Liver (tissue), 9 donors: Measurements from ENCODE around the gene RNMT. TPM values are rescaled to one million over a fixed set of nuclear protein-coding genes. Genes with fewer than 3 reads are reported as not detected.

ENCODE experiments used
- DNase-seq: peaks from one replicate; pipeline ENCODE4 v3.0.0-alpha.2; 2017; ENCODE audit warnings: low spot score
- H3K27ac ChIP-seq, 2 donors: one replicate each; pipeline ENCODE4 v1.7.0; 2013; ENCODE audit warnings: inconsistent platforms in 2 of 2, low read length in 2 of 2, control low read depth in 1 of 2, low read depth in 1 of 2, mild to moderate bottlenecking in 1 of 2
- H3K27me3 ChIP-seq, 4 donors: one replicate each; pipeline versions ENCODE4 v1.6.1 to v1.7.0; 2013; ENCODE audit warnings: low read length in 3 of 4, inconsistent platforms in 1 of 4, mild to moderate bottlenecking in 1 of 4, moderate library complexity in 1 of 4; ENCODE audit not compliant: control insufficient read depth in 4 of 4, insufficient read depth in 4 of 4
- H3K36me3 ChIP-seq, 4 donors: one replicate each; pipeline versions ENCODE4 v1.6.1 to v1.7.0; 2013; ENCODE audit warnings: low read length in 3 of 4, mild to moderate bottlenecking in 3 of 4, low read depth in 1 of 4, moderate library complexity in 1 of 4; ENCODE audit not compliant: control insufficient read depth in 4 of 4, insufficient read depth in 3 of 4
- H3K4me1 ChIP-seq, 4 donors: one replicate each; pipeline versions ENCODE4 v1.6.1 to v1.7.0; 2013; ENCODE audit warnings: low read length in 3 of 4, mild to moderate bottlenecking in 3 of 4, moderate library complexity in 1 of 4; ENCODE audit not compliant: control insufficient read depth in 4 of 4, insufficient read depth in 4 of 4
- H3K4me3 ChIP-seq, 3 donors: one replicate each; pipeline versions ENCODE4 v1.6.1 to v1.7.0; 2013; ENCODE audit warnings: low read length in 3 of 3, control low read depth in 1 of 3, low read depth in 1 of 3, mild to moderate bottlenecking in 1 of 3
- H3K9ac ChIP-seq, 2 donors: one replicate each; pipeline ENCODE4 v1.7.0; 2013; ENCODE audit warnings: low read length in 2 of 2, mild to moderate bottlenecking in 2 of 2, moderate library complexity in 2 of 2, control low read depth in 1 of 2, low read depth in 1 of 2
- H3K9me3 ChIP-seq, 4 donors: one replicate each; pipeline versions ENCODE4 v1.6.1 to v1.7.0; 2013; ENCODE audit warnings: low read length in 3 of 4; ENCODE audit not compliant: control insufficient read depth in 4 of 4
- ATF3 ChIP-seq: IDR thresholded peaks from 2 replicates; pipeline ENCODE4 v1.6.1; 2016; ENCODE audit warnings: antibody characterized with exemption
- EGR1 ChIP-seq, 2 donors: IDR thresholded peaks; 2 replicates each; pipeline ENCODE4 v1.6.1; 2016 to 2018; ENCODE audit warnings: antibody characterized with exemption in 2 of 2, low read depth in 2 of 2
- FOXA2 ChIP-seq: IDR thresholded peaks from 2 replicates; pipeline ENCODE4 v1.6.1; 2016; ENCODE audit warnings: antibody characterized with exemption
- GABPA ChIP-seq, 2 donors: IDR thresholded peaks in 1 of 2; conservative IDR thresholded peaks in 1 of 2; 2 replicates each; pipeline ENCODE4 v1.6.1; 2016; ENCODE audit warnings: antibody characterized with exemption in 2 of 2, mild to moderate bottlenecking in 1 of 2, moderate library complexity in 1 of 2
- HNF4G ChIP-seq: IDR thresholded peaks from 2 replicates; pipeline ENCODE4 v1.6.1; 2016; ENCODE audit warnings: antibody characterized with exemption
- JUND ChIP-seq, 2 donors: IDR thresholded peaks; 2 replicates each; pipeline ENCODE4 v1.6.1; 2016; ENCODE audit warnings: antibody characterized with exemption in 2 of 2
- MAX ChIP-seq: IDR thresholded peaks from 2 replicates; pipeline ENCODE4 v1.6.1; 2016; ENCODE audit warnings: antibody characterized with exemption
- NR2F2 ChIP-seq: IDR thresholded peaks from 2 replicates; pipeline ENCODE4 v1.6.1; 2016; ENCODE audit warnings: antibody characterized with exemption
- RAD21 ChIP-seq, 2 donors: IDR thresholded peaks; 2 replicates each; pipeline ENCODE4 v1.6.1; 2016; ENCODE audit warnings: antibody characterized with exemption in 2 of 2, mild to moderate bottlenecking in 2 of 2
- RXRA ChIP-seq, 2 donors: IDR thresholded peaks; 2 replicates each; pipeline ENCODE4 v1.6.1; 2017 to 2018; ENCODE audit warnings: antibody characterized with exemption in 2 of 2, mild to moderate bottlenecking in 1 of 2
- TAF1 ChIP-seq: conservative IDR thresholded peaks from 2 replicates; pipeline ENCODE4 v1.6.1; 2016; ENCODE audit warnings: antibody characterized with exemption, mild to moderate bottlenecking
- YY1 ChIP-seq: IDR thresholded peaks from 2 replicates; pipeline ENCODE4 v1.6.1; 2016; ENCODE audit warnings: antibody characterized with exemption, mild to moderate bottlenecking
- WGBS: extraction: QIAGEN DNeasy Blood & Tissue Kit; methylation state at CpG from one replicate; pipeline ENCODE4 v1.1.7; 2013; 5-methylcytosine and 5-hydroxymethylcytosine counted together
- polyA plus RNA-seq, 2 donors: library from polyadenylated mRNA; stranded (reverse) in 1 of 2; unstranded in 1 of 2; fragments of 200-250 nt in 1 of 2; fragments of >200 nt in 1 of 2; fragmentation: Nextera tagmentation in 1 of 2; extraction: Ambion mirVana in 1 of 2; gene quantifications; one replicate each; pipeline versions ENCODE4 v1.2.1 to v1.2.3, GENCODE V29; 2013 to 2015
- total RNA-seq, 2 donors: library from RNA; depleted of rRNA; stranded (reverse); fragments of >200 nt; gene quantifications; one replicate each; pipeline ENCODE4 v1.2.3, GENCODE V29; 2014
- TF ChIP-seq, protein P1 (sequence below): IDR thresholded peaks from 2 replicates; pipeline ENCODE4 v1.6.1; 2016; ENCODE audit warnings: antibody characterized with exemption, mild to moderate bottlenecking
- TF ChIP-seq, protein P2 (sequence below): fragments of 150-350 bp; IDR thresholded peaks from 2 replicates; pipeline ENCODE4 v1.5.1; 2017; ENCODE audit warnings: improper control_type of control experiment, low read depth, low read length; ENCODE audit not compliant: missing input control
- TF ChIP-seq, protein P3 (sequence below): IDR thresholded peaks from 2 replicates; pipeline ENCODE4 v1.6.1; 2016; ENCODE audit warnings: antibody characterized with exemption
- donor health status: healthy.
- donor health status: healthy.
- donor health status: healthy.
- donor health status: healthy.
- donor health status: healthy.

Gene RNMT
- total and polyA plus RNA-seq, 4 donors: 4.9 to 23.1 (median 11.3) TPM

DNA sequence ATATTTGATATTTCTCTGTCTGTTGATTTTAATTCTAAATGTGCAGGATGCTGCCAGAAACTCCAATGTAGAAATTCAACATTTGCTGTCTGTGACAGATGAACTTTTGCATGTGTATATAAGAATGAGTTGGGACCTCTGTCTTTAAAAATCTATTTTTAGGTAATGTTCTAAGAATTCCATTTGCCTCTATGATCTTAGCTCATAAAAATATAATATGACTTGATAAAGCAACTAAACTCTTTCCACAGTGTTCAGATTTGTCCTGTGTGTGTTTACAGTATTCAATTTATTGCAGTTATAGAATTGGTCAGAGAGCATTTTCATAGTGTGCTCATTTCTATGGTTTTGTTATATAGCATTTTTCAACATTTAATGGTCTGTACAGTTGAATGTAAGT, 33.6 kb downstream of the RNMT start:
- Histone ChIP-seq H3K9me3 (peaks cover 0 to 3% (median 1%) of the 10 kb centered on the region in 4 donors), H3K27me3 (no peaks in the 10 kb centered on the region), H3K36me3 (peaks cover 0 to 10% (median 6%) of the 10 kb centered on the region in 4 donors), H3K4me1 (peaks cover 4 to 17% (median 10%) of the 10 kb centered on the region in 4 donors), H3K4me3 (no peak overlapping the region), H3K9ac (no peak overlapping the region), H3K27ac (no peak overlapping the region)
- no peak for TF ChIP-seq RAD21 (IDR thresholded peaks at IDR 0.05)
- TF ChIP-seq, protein P1, sequence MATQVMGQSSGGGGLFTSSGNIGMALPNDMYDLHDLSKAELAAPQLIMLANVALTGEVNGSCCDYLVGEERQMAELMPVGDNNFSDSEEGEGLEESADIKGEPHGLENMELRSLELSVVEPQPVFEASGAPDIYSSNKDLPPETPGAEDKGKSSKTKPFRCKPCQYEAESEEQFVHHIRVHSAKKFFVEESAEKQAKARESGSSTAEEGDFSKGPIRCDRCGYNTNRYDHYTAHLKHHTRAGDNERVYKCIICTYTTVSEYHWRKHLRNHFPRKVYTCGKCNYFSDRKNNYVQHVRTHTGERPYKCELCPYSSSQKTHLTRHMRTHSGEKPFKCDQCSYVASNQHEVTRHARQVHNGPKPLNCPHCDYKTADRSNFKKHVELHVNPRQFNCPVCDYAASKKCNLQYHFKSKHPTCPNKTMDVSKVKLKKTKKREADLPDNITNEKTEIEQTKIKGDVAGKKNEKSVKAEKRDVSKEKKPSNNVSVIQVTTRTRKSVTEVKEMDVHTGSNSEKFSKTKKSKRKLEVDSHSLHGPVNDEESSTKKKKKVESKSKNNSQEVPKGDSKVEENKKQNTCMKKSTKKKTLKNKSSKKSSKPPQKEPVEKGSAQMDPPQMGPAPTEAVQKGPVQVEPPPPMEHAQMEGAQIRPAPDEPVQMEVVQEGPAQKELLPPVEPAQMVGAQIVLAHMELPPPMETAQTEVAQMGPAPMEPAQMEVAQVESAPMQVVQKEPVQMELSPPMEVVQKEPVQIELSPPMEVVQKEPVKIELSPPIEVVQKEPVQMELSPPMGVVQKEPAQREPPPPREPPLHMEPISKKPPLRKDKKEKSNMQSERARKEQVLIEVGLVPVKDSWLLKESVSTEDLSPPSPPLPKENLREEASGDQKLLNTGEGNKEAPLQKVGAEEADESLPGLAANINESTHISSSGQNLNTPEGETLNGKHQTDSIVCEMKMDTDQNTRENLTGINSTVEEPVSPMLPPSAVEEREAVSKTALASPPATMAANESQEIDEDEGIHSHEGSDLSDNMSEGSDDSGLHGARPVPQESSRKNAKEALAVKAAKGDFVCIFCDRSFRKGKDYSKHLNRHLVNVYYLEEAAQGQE: no peak
- TF ChIP-seq ATF3: no peak
- TF ChIP-seq, protein P2, sequence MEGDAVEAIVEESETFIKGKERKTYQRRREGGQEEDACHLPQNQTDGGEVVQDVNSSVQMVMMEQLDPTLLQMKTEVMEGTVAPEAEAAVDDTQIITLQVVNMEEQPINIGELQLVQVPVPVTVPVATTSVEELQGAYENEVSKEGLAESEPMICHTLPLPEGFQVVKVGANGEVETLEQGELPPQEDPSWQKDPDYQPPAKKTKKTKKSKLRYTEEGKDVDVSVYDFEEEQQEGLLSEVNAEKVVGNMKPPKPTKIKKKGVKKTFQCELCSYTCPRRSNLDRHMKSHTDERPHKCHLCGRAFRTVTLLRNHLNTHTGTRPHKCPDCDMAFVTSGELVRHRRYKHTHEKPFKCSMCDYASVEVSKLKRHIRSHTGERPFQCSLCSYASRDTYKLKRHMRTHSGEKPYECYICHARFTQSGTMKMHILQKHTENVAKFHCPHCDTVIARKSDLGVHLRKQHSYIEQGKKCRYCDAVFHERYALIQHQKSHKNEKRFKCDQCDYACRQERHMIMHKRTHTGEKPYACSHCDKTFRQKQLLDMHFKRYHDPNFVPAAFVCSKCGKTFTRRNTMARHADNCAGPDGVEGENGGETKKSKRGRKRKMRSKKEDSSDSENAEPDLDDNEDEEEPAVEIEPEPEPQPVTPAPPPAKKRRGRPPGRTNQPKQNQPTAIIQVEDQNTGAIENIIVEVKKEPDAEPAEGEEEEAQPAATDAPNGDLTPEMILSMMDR: no peak
- TF ChIP-seq EGR1 (IDR thresholded peaks at IDR 0.05; ENCODE audit: low read depth in 2 of 2): no peak
- TF ChIP-seq, protein P3, sequence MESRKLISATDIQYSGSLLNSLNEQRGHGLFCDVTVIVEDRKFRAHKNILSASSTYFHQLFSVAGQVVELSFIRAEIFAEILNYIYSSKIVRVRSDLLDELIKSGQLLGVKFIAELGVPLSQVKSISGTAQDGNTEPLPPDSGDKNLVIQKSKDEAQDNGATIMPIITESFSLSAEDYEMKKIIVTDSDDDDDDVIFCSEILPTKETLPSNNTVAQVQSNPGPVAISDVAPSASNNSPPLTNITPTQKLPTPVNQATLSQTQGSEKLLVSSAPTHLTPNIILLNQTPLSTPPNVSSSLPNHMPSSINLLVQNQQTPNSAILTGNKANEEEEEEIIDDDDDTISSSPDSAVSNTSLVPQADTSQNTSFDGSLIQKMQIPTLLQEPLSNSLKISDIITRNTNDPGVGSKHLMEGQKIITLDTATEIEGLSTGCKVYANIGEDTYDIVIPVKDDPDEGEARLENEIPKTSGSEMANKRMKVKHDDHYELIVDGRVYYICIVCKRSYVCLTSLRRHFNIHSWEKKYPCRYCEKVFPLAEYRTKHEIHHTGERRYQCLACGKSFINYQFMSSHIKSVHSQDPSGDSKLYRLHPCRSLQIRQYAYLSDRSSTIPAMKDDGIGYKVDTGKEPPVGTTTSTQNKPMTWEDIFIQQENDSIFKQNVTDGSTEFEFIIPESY: no peak
- TF ChIP-seq FOXA2: no peak
- no peak for TF ChIP-seq RXRA (IDR thresholded peaks at IDR 0.05)
- no peak for TF ChIP-seq TAF1
- TF ChIP-seq NR2F2: no peak
- TF ChIP-seq YY1: no peak
- TF ChIP-seq JUND (IDR thresholded peaks at IDR 0.05): no peak
- no peak for TF ChIP-seq MAX
- TF ChIP-seq HNF4G: no peak
- no peak for DNase-seq

GRCh38 chr18:13762690-13763439, 36.4 kb downstream of the RNMT start:
- WGBS: 98% methylated on average over 3 of the region's 3 CpGs
- peaks cover 0 to 9% (median 6%) of the 10 kb centered on the region in 4 donors for H3K36me3 ChIP-seq
- H3K9ac ChIP-seq: no peak overlapping the region
- no peak for DNase-seq
- no peak overlapping the region for H3K4me3 ChIP-seq
- no peak overlapping the region for H3K27ac ChIP-seq
- H3K4me1 ChIP-seq: no peaks in the 10 kb centered on the region
- TF ChIP-seq ATF3 (no peak), GABPA (IDR thresholded peaks at IDR 0.05 in 1 of 2, conservative IDR thresholded peaks at IDR 0.05 in 1 of 2) (no peak), FOXA2 (no peak), YY1 (no peak)
- TF ChIP-seq, protein P1: no peak
- peaks cover 0 to 7% (median 4%) of the 10 kb centered on the region in 4 donors for H3K9me3 ChIP-seq
- no peaks in the 10 kb centered on the region for H3K27me3 ChIP-seq
